OCI-LY1 (cell line): ENCODE data around the gene ZFYVE28.

Experiments used
- H2AFZ ChIP-seq: fragments of 200-600 bp; sonication (generic), shearing (Covaris generic); 2 replicates; pipeline ENCODE4 v1.6.0; 2014; ENCODE audit warnings: antibody characterized with exemption, mild to moderate bottlenecking, low read length
- H3F3A ChIP-seq: fragments of 200-600 bp; sonication (generic), shearing (Covaris generic); 2 replicates; pipeline ENCODE4 v1.6.0; 2014; ENCODE audit warnings: mild to moderate bottlenecking, antibody characterized with exemption, low read length, moderate library complexity; ENCODE audit not compliant: insufficient read depth
- H3K27ac ChIP-seq: fragments of 200-600 bp; sonication (generic); 2 replicates; pipeline ENCODE4 v1.5.1; 2014; ENCODE audit warnings: low read length, mixed run types, mild to moderate bottlenecking, low read depth; ENCODE audit not compliant: poor library complexity, severe bottlenecking
- H3K27me3 ChIP-seq: fragments of 200-600 bp; sonication (generic); 2 replicates; pipeline ENCODE4 v1.6.0; 2014; ENCODE audit warnings: antibody characterized with exemption, mild to moderate bottlenecking, low read length, moderate library complexity; ENCODE audit not compliant: insufficient read depth
- H3K36me3 ChIP-seq: fragments of 200-600 bp; sonication (generic); 2 replicates; pipeline ENCODE4 v1.6.1; 2014; ENCODE audit warnings: mild to moderate bottlenecking, antibody characterized with exemption, low read length, moderate library complexity, mixed read lengths; ENCODE audit not compliant: insufficient read depth
- H3K4me1 ChIP-seq: fragments of 200-600 bp; sonication (generic); 2 replicates; pipeline ENCODE4 v1.5.1; 2014; ENCODE audit warnings: mild to moderate bottlenecking, low read length, moderate library complexity; ENCODE audit not compliant: insufficient read depth, severe bottlenecking
- H3K4me2 ChIP-seq: fragments of 200-600 bp; sonication (generic), shearing (Covaris generic); 2 replicates; pipeline ENCODE4 v1.6.1; 2014; ENCODE audit warnings: low read length
- H3K4me3 ChIP-seq: fragments of 200-600 bp; sonication (generic); 2 replicates; pipeline ENCODE4 v1.5.1; 2014; ENCODE audit warnings: low read length, low read depth, mild to moderate bottlenecking, mixed read lengths; ENCODE audit not compliant: poor library complexity, severe bottlenecking
- H3K79me2 ChIP-seq: fragments of 200-600 bp; shearing (Covaris generic); 2 replicates; pipeline ENCODE4 v1.6.1; 2016; ENCODE audit warnings: mixed run types, low read length, mixed read lengths; ENCODE audit not compliant: insufficient read depth
- H3K9ac ChIP-seq: fragments of 200-600 bp; sonication (generic), shearing (Covaris generic); 2 replicates; pipeline ENCODE4 v1.6.1; 2014; ENCODE audit warnings: mild to moderate bottlenecking, low read length, mixed read lengths
- H3K9me2 ChIP-seq: fragments of 200-600 bp; sonication (generic), shearing (Covaris generic); 2 replicates; pipeline ENCODE4 v1.6.1; 2014; ENCODE audit warnings: low read depth, mild to moderate bottlenecking, low read length, mixed read lengths
- H3K9me3 ChIP-seq: fragments of 200-600 bp; shearing (Covaris generic); 2 replicates; pipeline ENCODE4 v1.6.1; 2014; ENCODE audit warnings: low read length, mixed read lengths
- H4K20me1 ChIP-seq: fragments of 200-600 bp; sonication (generic), shearing (Covaris generic); 2 replicates; pipeline ENCODE4 v1.6.0; 2016; ENCODE audit warnings: mild to moderate bottlenecking, low read length; ENCODE audit not compliant: insufficient read depth
- CTCF ChIP-seq: fragments of 200-600 bp; sonication (generic), shearing (Covaris generic); IDR thresholded peaks from 2 replicates; pipeline ENCODE4 v1.5.1; 2017; ENCODE audit warnings: mild to moderate bottlenecking, antibody characterized with exemption, low read length, moderate library complexity, mixed read lengths
- EZH2 ChIP-seq: fragments of 200-600 bp; sonication (generic), shearing (Covaris generic); IDR thresholded peaks from 2 replicates; pipeline ENCODE4 v1.8.0; 2017; ENCODE audit warnings: borderline replicate concordance, mixed run types, mild to moderate bottlenecking, antibody characterized with exemption, low read length, moderate library complexity, mixed read lengths

The ZFYVE28 gene

GRCh38 chr4:2340272-2341061 lies 78.0 kb downstream of the ZFYVE28 start:
- no peak overlapping the region for H3K27ac ChIP-seq
- no peak for TF ChIP-seq EZH2
- no peak for TF ChIP-seq CTCF
- H3F3A ChIP-seq: no peaks in the 10 kb centered on the region
- no peaks in the 10 kb centered on the region for H3K9me3 ChIP-seq
- no peak overlapping the region for H2AFZ ChIP-seq
- no peaks in the 10 kb centered on the region for H3K36me3 ChIP-seq
- H3K79me2 ChIP-seq: no peaks in the 10 kb centered on the region
- no peak overlapping the region for H3K4me2 ChIP-seq
- no peaks in the 10 kb centered on the region for H3K4me1 ChIP-seq
- H3K27me3 ChIP-seq: no peaks in the 10 kb centered on the region
- H3K4me3 ChIP-seq: no peak overlapping the region
- H3K9me2 ChIP-seq: no peaks in the 10 kb centered on the region
- H3K9ac ChIP-seq: no peak overlapping the region
- H4K20me1 ChIP-seq: no peaks in the 10 kb centered on the region

GRCh38 chr4:2339458-2340271 lies 78.8 kb downstream of the ZFYVE28 start:
- Histone ChIP-seq H3F3A (no peaks in the 10 kb centered on the region), H3K36me3 (no peaks in the 10 kb centered on the region), H2AFZ (no peak overlapping the region), H3K9me2 (no peaks in the 10 kb centered on the region), H3K4me3 (no peak overlapping the region), H3K4me2 (no peak overlapping the region), H4K20me1 (no peaks in the 10 kb centered on the region), H3K4me1 (no peaks in the 10 kb centered on the region), H3K79me2 (no peaks in the 10 kb centered on the region), H3K27ac (no peak overlapping the region), H3K27me3 (no peaks in the 10 kb centered on the region), H3K9me3 (no peaks in the 10 kb centered on the region), H3K9ac (no peak overlapping the region)
- no peak for TF ChIP-seq EZH2
- TF ChIP-seq CTCF: no peak

GRCh38 chr4:2338754-2339457 lies 79.5 kb downstream of the ZFYVE28 start:
- Histone ChIP-seq H3K27ac (no peak overlapping the region), H3K4me3 (no peak overlapping the region), H3K9me3 (no peaks in the 10 kb centered on the region), H3K9ac (no peak overlapping the region), H4K20me1 (no peaks in the 10 kb centered on the region), H3K9me2 (no peaks in the 10 kb centered on the region), H3K4me2 (no peak overlapping the region), H3K27me3 (no peaks in the 10 kb centered on the region), H3K4me1 (no peaks in the 10 kb centered on the region), H3F3A (no peaks in the 10 kb centered on the region), H2AFZ (no peak overlapping the region), H3K79me2 (no peaks in the 10 kb centered on the region), H3K36me3 (no peaks in the 10 kb centered on the region)
- TF ChIP-seq CTCF (no peak), EZH2 (no peak)
